ENCODE data around the gene ZBED1.

ZBED1 gene

DNA sequence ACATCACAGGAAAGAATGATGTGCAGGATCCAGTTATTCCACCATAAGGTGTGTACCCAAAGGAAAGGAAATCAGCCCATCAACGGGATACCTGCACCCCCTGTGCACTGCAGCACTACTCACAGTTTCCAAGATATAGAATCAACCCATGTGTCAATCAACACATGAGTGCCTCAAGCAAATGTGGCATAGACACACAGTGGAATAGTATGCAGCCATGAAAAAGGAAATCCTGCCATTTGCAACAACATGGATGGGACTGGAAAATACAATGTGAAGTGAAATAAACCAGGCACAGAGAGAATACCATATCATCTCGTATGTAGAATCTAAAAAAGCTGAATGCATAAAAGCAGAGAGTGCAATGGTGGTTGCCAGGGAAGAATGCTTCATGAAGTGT lies 53.3 kb downstream of the ZBED1 start:
- DNase-seq (ENCODE audit: insufficient read length, low spot score) (no peak), FAIRE-seq (peak; percentile 81)
- TF ChIP-seq TAF1 (IDR thresholded peaks at IDR 0.05; ENCODE audit: low read depth, low read length) (no peak), POLR2AphosphoS5 (IDR thresholded peaks at IDR 0.05; ENCODE audit: low read depth, low read length) (no peak), SPI1 (IDR thresholded peaks at IDR 0.05; ENCODE audit: low read depth, low read length) (no peak), PAX5 (IDR thresholded peaks at IDR 0.05; ENCODE audit: insufficient read depth, low read length, severe bottlenecking) (no peak), POU2F2 (IDR thresholded peaks at IDR 0.05; ENCODE audit: low read depth, low read length) (no peak), POLR2A (IDR thresholded peaks at IDR 0.05; ENCODE audit: low read depth, low read length) (no peak)

DNA sequence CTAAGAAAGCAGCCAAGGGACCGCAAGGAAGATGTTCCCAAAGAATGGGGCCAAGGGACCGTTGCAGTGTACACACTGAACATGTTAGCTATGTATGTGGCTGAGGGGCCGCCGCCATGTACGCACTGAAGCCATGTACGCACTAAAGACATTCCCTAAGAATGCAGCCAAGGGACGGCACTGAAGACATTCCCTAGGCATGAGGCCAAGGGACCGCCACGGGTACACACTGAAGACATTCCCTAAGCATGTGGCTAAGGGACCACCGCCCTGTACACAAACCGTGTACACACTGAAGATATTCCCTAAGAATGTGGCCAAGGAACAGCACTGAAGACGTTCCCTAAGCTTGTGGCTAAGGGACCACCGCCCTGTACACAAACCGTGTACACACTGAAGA lies 54.0 kb downstream of the ZBED1 start:
- DNase-seq (ENCODE audit: insufficient read length, low spot score) (no peak), FAIRE-seq (peak; percentile 9)
- TF ChIP-seq POU2F2 (IDR thresholded peaks at IDR 0.05; ENCODE audit: low read depth, low read length) (no peak), PAX5 (IDR thresholded peaks at IDR 0.05; ENCODE audit: insufficient read depth, low read length, severe bottlenecking) (no peak), POLR2A (IDR thresholded peaks at IDR 0.05; ENCODE audit: low read depth, low read length) (no peak), TAF1 (IDR thresholded peaks at IDR 0.05; ENCODE audit: low read depth, low read length) (no peak), SPI1 (IDR thresholded peaks at IDR 0.05; ENCODE audit: low read depth, low read length) (no peak), POLR2AphosphoS5 (IDR thresholded peaks at IDR 0.05; ENCODE audit: low read depth, low read length) (no peak)

DNA sequence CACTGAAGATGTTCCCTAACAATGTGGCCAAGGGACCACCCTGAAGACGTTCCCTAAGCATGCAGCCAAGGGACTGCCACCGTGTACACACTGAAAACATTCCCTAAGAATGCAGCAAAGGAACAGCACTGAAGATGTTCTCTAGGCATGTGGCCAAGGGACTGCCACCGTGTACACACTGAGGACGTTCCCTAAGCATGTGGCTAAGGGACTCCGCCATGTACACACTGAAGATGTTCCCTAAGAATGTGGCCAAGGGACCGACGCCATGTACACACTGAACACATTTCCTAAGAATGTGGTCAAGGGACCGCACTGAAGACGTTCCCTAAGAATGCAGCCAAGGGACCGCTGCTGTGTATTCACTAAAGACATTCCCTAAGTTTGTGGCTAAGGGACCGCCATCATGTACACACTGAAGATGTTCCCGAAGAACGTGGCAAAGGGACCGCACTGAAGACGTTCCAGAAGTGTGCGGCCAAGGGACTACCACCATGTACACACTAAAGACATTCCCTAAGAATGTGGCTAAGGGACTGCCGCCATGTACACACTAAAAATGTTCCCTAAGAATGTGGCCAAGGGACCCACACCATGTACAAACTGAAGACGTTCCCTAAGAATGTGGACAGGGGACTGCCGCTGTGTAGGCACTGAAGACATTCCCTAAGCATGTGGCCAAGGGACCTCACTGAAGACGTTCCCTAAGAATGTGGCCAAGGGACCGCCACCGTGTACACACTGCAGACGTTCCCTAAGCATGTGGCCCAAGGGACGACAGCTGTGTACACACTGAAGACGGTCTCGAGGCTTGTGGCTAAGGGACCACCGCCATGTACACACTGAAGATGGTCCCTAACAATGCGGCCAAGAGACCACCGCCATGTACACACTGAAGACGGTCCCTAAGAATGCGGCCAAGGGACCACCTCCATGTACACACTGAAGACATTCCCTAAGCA lies 54.8 kb downstream of the ZBED1 start:
- TF ChIP-seq POLR2A (IDR thresholded peaks at IDR 0.05; ENCODE audit: low read depth, low read length) = no peak
- DNase-seq (ENCODE audit: insufficient read length, low spot score) (no peak), FAIRE-seq (no peak)

DNA sequence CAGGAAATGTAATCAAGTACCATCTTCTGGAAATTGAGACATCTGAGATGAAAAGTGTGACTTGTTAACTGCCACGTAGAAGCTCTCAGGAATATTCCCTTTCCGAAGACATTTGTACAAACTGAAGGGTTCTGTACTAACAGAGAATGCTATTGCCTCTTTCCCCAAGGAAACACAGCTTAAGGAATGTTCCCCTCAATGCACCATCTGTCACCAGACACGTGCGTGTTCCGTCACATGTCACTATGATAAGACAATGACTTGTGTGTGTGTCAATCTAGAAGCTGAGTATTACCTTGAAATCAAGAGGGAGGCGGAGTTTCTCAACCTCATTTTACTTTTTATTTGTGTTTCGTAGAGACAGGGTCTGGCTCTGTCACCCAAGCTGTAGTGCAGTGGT lies 58.1 kb downstream of the ZBED1 start:
- FAIRE-seq (peak; percentile 66), DNase-seq (ENCODE audit: insufficient read length, low spot score) (no peak)
- TF ChIP-seq PAX5 (IDR thresholded peaks at IDR 0.05; ENCODE audit: insufficient read depth, low read length, severe bottlenecking) (no peak), POU2F2 (IDR thresholded peaks at IDR 0.05; ENCODE audit: low read depth, low read length) (no peak), SPI1 (IDR thresholded peaks at IDR 0.05; ENCODE audit: low read depth, low read length) (no peak), POLR2AphosphoS5 (IDR thresholded peaks at IDR 0.05; ENCODE audit: low read depth, low read length) (no peak), POLR2A (IDR thresholded peaks at IDR 0.05; ENCODE audit: low read depth, low read length) (no peak), TAF1 (IDR thresholded peaks at IDR 0.05; ENCODE audit: low read depth, low read length) (no peak)

DNA sequence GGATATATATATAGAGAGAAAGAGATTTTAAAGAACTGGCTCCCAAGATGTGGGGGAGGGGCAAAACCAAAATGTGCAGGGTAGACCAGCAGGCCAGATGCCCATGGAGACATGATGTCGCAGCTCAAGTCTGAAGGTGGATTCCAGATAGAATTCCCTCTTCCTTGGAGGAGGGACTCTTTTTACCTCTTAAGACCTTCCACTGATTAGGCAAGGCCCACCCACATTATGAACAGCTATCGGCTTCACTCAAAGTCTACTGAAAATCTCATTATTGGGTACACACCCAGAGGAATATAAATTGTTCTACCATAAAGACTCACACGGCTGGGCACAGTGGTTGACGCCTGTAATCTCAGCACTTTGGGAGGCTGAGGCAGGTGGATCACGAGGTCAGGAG lies 59.3 kb downstream of the ZBED1 start:
- DNase-seq (ENCODE audit: insufficient read length, low spot score) (no peak), FAIRE-seq (no peak)
- TF ChIP-seq POU2F2 (IDR thresholded peaks at IDR 0.05; ENCODE audit: low read depth, low read length) = no peak
- no peak for TF ChIP-seq SPI1 (IDR thresholded peaks at IDR 0.05; ENCODE audit: low read depth, low read length)
- no peak for TF ChIP-seq POLR2AphosphoS5 (IDR thresholded peaks at IDR 0.05; ENCODE audit: low read depth, low read length)
- no peak for TF ChIP-seq TAF1 (IDR thresholded peaks at IDR 0.05; ENCODE audit: low read depth, low read length)
- TF ChIP-seq PAX5 (IDR thresholded peaks at IDR 0.05; ENCODE audit: insufficient read depth, low read length, severe bottlenecking) = no peak
- TF ChIP-seq POLR2A (IDR thresholded peaks at IDR 0.05; ENCODE audit: low read depth, low read length) = no peak

DNA sequence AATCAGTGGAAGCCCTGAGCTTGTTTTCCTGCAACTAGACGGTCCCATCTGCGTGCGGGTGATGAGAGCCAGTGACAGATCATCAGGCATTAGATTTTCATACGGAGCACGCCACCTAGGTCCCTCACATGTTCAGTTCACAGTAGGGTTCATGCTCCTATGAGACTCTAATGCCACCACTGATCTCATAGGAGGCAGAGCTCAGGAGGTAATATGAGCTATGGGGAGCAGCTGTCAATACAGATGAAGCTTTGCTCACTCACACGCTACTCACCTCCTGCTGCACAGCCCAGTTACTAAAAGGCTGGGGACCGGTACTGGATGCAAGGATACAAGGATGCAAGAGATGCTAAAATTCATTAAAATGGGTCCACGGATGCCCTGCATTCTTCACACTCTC lies 61.2 kb downstream of the ZBED1 start:
- DNase-seq (ENCODE audit: insufficient read length, low spot score) (no peak), FAIRE-seq (no peak)
- TF ChIP-seq POLR2AphosphoS5 (IDR thresholded peaks at IDR 0.05; ENCODE audit: low read depth, low read length) = no peak
- TF ChIP-seq POU2F2 (IDR thresholded peaks at IDR 0.05; ENCODE audit: low read depth, low read length) = no peak
- TF ChIP-seq TAF1 (IDR thresholded peaks at IDR 0.05; ENCODE audit: low read depth, low read length) = no peak
- no peak for TF ChIP-seq SPI1 (IDR thresholded peaks at IDR 0.05; ENCODE audit: low read depth, low read length)
- TF ChIP-seq PAX5 (IDR thresholded peaks at IDR 0.05; ENCODE audit: insufficient read depth, low read length, severe bottlenecking) = no peak
- no peak for TF ChIP-seq POLR2A (IDR thresholded peaks at IDR 0.05; ENCODE audit: low read depth, low read length)
